H9 (cell line): Measurements from ENCODE around the gene TDRD1. TPM values are rescaled to one million over a fixed set of nuclear protein-coding genes. Genes with fewer than 3 reads are reported as not detected.

Source experiments
- DNase-seq: peaks from one replicate; pipeline ENCODE4 v3.0.0-alpha.2; 2017
- H2AFZ ChIP-seq: one replicate; pipeline ENCODE4 v1.6.1; 2013; ENCODE audit warnings: mild to moderate bottlenecking, low read length, control low read depth, moderate library complexity
- H2AK5ac ChIP-seq: 2 replicates; pipeline ENCODE4 v1.6.1; 2013; ENCODE audit warnings: low read length, control low read depth, mixed read lengths; ENCODE audit not compliant: insufficient read length
- H2BK120ac ChIP-seq: one replicate; pipeline ENCODE4 v1.6.1; 2013; ENCODE audit warnings: low read depth, mild to moderate bottlenecking, low read length, control low read depth, inconsistent platforms; ENCODE audit not compliant: poor library complexity, severe bottlenecking
- H2BK12ac ChIP-seq: 2 replicates; pipeline ENCODE4 v1.6.1; 2013; ENCODE audit warnings: low read length, control low read depth, mixed read lengths, low read depth; ENCODE audit not compliant: insufficient read length
- H2BK15ac ChIP-seq: 2 replicates; pipeline ENCODE4 v1.6.1; 2013; ENCODE audit warnings: low read depth, low read length, control low read depth
- H2BK20ac ChIP-seq: one replicate; pipeline ENCODE4 v1.6.1; 2013; ENCODE audit warnings: low read depth, mild to moderate bottlenecking, low read length, control low read depth, inconsistent platforms; ENCODE audit not compliant: poor library complexity, severe bottlenecking
- H2BK5ac ChIP-seq: 2 replicates; pipeline ENCODE4 v1.6.1; 2013; ENCODE audit warnings: low read length, control low read depth, mixed read lengths; ENCODE audit not compliant: insufficient read length
- H3K14ac ChIP-seq: 2 replicates; pipeline ENCODE4 v1.6.1; 2013; ENCODE audit warnings: low read length, control low read depth; ENCODE audit not compliant: insufficient read depth
- H3K18ac ChIP-seq: 2 replicates; pipeline ENCODE4 v1.6.1; 2013; ENCODE audit warnings: low read depth, mild to moderate bottlenecking, mixed read lengths, low read length, control low read depth; ENCODE audit not compliant: insufficient read length
- H3K23ac ChIP-seq: 2 replicates; pipeline ENCODE4 v1.6.1; 2013; ENCODE audit warnings: low read length, control low read depth, mixed read lengths, low read depth; ENCODE audit not compliant: insufficient read length
- H3K23me2 ChIP-seq: 2 replicates; pipeline ENCODE4 v1.6.1; 2013; ENCODE audit warnings: low read depth, mild to moderate bottlenecking, mixed read lengths, low read length, control low read depth; ENCODE audit not compliant: insufficient read length, poor library complexity, severe bottlenecking
- H3K27ac ChIP-seq: 2 replicates; pipeline ENCODE4 v1.5.1; 2013; ENCODE audit warnings: low read length, control low read depth, mixed read lengths, low read depth; ENCODE audit not compliant: insufficient read length
- H3K27me3 ChIP-seq: 2 replicates; pipeline ENCODE4 v1.6.1; 2013; ENCODE audit warnings: low read length, control low read depth, inconsistent platforms; ENCODE audit not compliant: insufficient read depth
- H3K4ac ChIP-seq: 2 replicates; pipeline ENCODE4 v1.6.1; 2013; ENCODE audit warnings: low read depth, mild to moderate bottlenecking, control low read depth, inconsistent platforms, low read length, moderate library complexity
- H3K4me1 ChIP-seq: 2 replicates; pipeline ENCODE4 v1.6.1; 2013; ENCODE audit warnings: low read length, control low read depth, inconsistent platforms; ENCODE audit not compliant: insufficient read depth
- H3K4me2 ChIP-seq: 2 replicates; pipeline ENCODE4 v1.6.1; 2013; ENCODE audit warnings: low read length, control low read depth, mixed read lengths; ENCODE audit not compliant: insufficient read length, insufficient read depth
- H3K56ac ChIP-seq: 2 replicates; pipeline ENCODE4 v1.6.1; 2013; ENCODE audit warnings: low read depth, mild to moderate bottlenecking, mixed read lengths, low read length, control low read depth; ENCODE audit not compliant: insufficient read length
- H3K79me1 ChIP-seq: 2 replicates; pipeline ENCODE4 v1.6.1; 2013; ENCODE audit warnings: low read depth, mild to moderate bottlenecking, moderate library complexity, low read length, control low read depth, inconsistent platforms; ENCODE audit not compliant: insufficient read depth, poor library complexity, severe bottlenecking
- H3K79me2 ChIP-seq: 2 replicates; pipeline ENCODE4 v1.6.1; 2013; ENCODE audit warnings: low read length, control low read depth, inconsistent platforms; ENCODE audit not compliant: insufficient read depth
- H3K9ac ChIP-seq: 2 replicates; pipeline ENCODE4 v1.6.1; 2013; ENCODE audit warnings: low read length, control low read depth, mixed read lengths; ENCODE audit not compliant: insufficient read length; ENCODE audit errors: extremely low read depth
- H3K9me3 ChIP-seq: one replicate; pipeline ENCODE4 v1.6.1; 2013; ENCODE audit warnings: low read depth, low read length, inconsistent platforms; ENCODE audit not compliant: control insufficient read depth
- H3T11ph ChIP-seq: one replicate; pipeline ENCODE4 v1.6.1; 2013; ENCODE audit warnings: mild to moderate bottlenecking, low read length, control low read depth, inconsistent platforms
- H4K20me1 ChIP-seq: one replicate; pipeline ENCODE4 v1.6.1; 2013; ENCODE audit not compliant: control insufficient read depth, insufficient read length, insufficient read depth
- H4K5ac ChIP-seq: 2 replicates; pipeline ENCODE4 v1.6.1; 2013; ENCODE audit warnings: low read depth, mild to moderate bottlenecking, mixed read lengths, low read length, control low read depth; ENCODE audit not compliant: insufficient read length
- H4K8ac ChIP-seq: replicated peaks from 2 replicates; pipeline ENCODE4 v1.6.1; 2013; ENCODE audit warnings: low read length, control low read depth, mixed read lengths, low read depth; ENCODE audit not compliant: insufficient read length
- H4K91ac ChIP-seq: 2 replicates; pipeline ENCODE4 v1.6.1; 2013; ENCODE audit warnings: low read depth, mild to moderate bottlenecking, moderate library complexity, mixed read lengths, low read length, control low read depth; ENCODE audit not compliant: insufficient read length
- H3K27ac Mint-ChIP-seq, 3 experiments: 2 replicates in 2 of 3; 3 replicates in 1 of 3; pipeline ENCODE4 v1.8.0; 2020 to 2021; ENCODE audit warnings: mixed read lengths in 3 of 3, mild to moderate bottlenecking in 1 of 3, moderate library complexity in 1 of 3
- H3K27me3 Mint-ChIP-seq: 2 replicates; pipeline ENCODE4 v1.8.0; 2021; ENCODE audit warnings: low read depth, mild to moderate bottlenecking, moderate library complexity, mixed read lengths
- H3K36me3 Mint-ChIP-seq, 3 experiments: 2 replicates in 2 of 3; 3 replicates in 1 of 3; pipeline ENCODE4 v1.8.0; 2020 to 2021; ENCODE audit warnings: low read depth in 3 of 3, mixed read lengths in 3 of 3; ENCODE audit not compliant: insufficient read depth in 1 of 3
- H3K4me1 Mint-ChIP-seq, 2 experiments: 2 replicates each; pipeline ENCODE4 v1.8.0; 2020; ENCODE audit warnings: mixed read lengths in 2 of 2
- H3K4me3 Mint-ChIP-seq, 2 experiments: 2 replicates in 1 of 2; 3 replicates in 1 of 2; pipeline ENCODE4 v1.8.0; 2020 to 2021; ENCODE audit warnings: mild to moderate bottlenecking in 2 of 2, mixed read lengths in 2 of 2, moderate library complexity in 1 of 2
- H3K9me3 Mint-ChIP-seq, 2 experiments: 2 replicates in 1 of 2; 3 replicates in 1 of 2; pipeline ENCODE4 v1.8.0; 2020; ENCODE audit warnings: mild to moderate bottlenecking in 2 of 2, mixed read lengths in 2 of 2, moderate library complexity in 1 of 2
- WGBS: extraction: QIAGEN DNeasy Blood & Tissue Kit; methylation state at CpG from one replicate; pipeline ENCODE4 v1.1.7; 2013; ENCODE audit warnings: missing lambda C conversion rate, low lambda C conversion rate, mixed read lengths; ENCODE audit not compliant: insufficient read length; ENCODE audit errors: extremely low coverage; 5-methylcytosine and 5-hydroxymethylcytosine counted together
- total RNA-seq: library from RNA; stranded (reverse); gene quantifications from 2 replicates; pipeline ENCODE4 v1.2.1, GENCODE V29; 2021
- TF ChIP-seq, protein P1 (sequence below): fragments of 200-600 bp; sonication (generic); conservative IDR thresholded peaks from 3 replicates; pipeline ENCODE4 v1.8.0; 2021; ENCODE audit warnings: antibody characterized with exemption, mild to moderate bottlenecking

The TDRD1 gene
- total RNA-seq, 1 experiment from 2014 or later, result 0.15 TPM

GRCh38 chr10:114279289-114279688, 100.1 kb downstream of the TDRD1 start:
- no peak for DNase-seq
- no peaks in the 10 kb centered on the region for H3K4me1 Mint-ChIP-seq
- no peak overlapping the region for H2BK15ac ChIP-seq
- H2AFZ ChIP-seq, result no peak overlapping the region
- H3K27me3 ChIP-seq, result no peaks in the 10 kb centered on the region
- H3K14ac ChIP-seq, result no peak overlapping the region
- H3K18ac ChIP-seq, result no peak overlapping the region
- H3K4ac ChIP-seq, result no peak overlapping the region
- no peaks in the 10 kb centered on the region for H3K9me3 ChIP-seq
- no peak overlapping the region for H2BK5ac ChIP-seq
- H4K8ac ChIP-seq, result no peak overlapping the region
- H3T11ph ChIP-seq, result no peak overlapping the region
- H2AK5ac ChIP-seq, result no peak overlapping the region
- TF ChIP-seq, protein P1, sequence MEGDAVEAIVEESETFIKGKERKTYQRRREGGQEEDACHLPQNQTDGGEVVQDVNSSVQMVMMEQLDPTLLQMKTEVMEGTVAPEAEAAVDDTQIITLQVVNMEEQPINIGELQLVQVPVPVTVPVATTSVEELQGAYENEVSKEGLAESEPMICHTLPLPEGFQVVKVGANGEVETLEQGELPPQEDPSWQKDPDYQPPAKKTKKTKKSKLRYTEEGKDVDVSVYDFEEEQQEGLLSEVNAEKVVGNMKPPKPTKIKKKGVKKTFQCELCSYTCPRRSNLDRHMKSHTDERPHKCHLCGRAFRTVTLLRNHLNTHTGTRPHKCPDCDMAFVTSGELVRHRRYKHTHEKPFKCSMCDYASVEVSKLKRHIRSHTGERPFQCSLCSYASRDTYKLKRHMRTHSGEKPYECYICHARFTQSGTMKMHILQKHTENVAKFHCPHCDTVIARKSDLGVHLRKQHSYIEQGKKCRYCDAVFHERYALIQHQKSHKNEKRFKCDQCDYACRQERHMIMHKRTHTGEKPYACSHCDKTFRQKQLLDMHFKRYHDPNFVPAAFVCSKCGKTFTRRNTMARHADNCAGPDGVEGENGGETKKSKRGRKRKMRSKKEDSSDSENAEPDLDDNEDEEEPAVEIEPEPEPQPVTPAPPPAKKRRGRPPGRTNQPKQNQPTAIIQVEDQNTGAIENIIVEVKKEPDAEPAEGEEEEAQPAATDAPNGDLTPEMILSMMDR, result no peak
- no peak overlapping the region for H4K91ac ChIP-seq
- H3K4me1 ChIP-seq, result no peaks in the 10 kb centered on the region
- no peak overlapping the region for H3K9ac ChIP-seq
- no peak overlapping the region for H3K56ac ChIP-seq
- no peaks in the 10 kb centered on the region for H3K79me2 ChIP-seq
- no peak overlapping the region for H3K27ac Mint-ChIP-seq
- WGBS, result no CpG with 5 or more reads among the region's 4 CpGs
- H3K23me2 ChIP-seq, result no peaks in the 10 kb centered on the region
- H3K27me3 Mint-ChIP-seq, result peaks cover 3% of the 10 kb centered on the region
- H3K36me3 Mint-ChIP-seq, result no peaks in the 10 kb centered on the region
- no peaks in the 10 kb centered on the region for H3K9me3 Mint-ChIP-seq
- H2BK120ac ChIP-seq, result no peak overlapping the region
- H2BK20ac ChIP-seq, result no peak overlapping the region
- H4K5ac ChIP-seq, result no peak overlapping the region
- H2BK12ac ChIP-seq, result no peak overlapping the region
- no peak overlapping the region for H3K27ac ChIP-seq
- no peak overlapping the region for H3K4me2 ChIP-seq
- H4K20me1 ChIP-seq, result no peaks in the 10 kb centered on the region
- H3K4me3 Mint-ChIP-seq, result no peak overlapping the region
- no peaks in the 10 kb centered on the region for H3K79me1 ChIP-seq
- H3K23ac ChIP-seq, result no peak overlapping the region
